SU-DHL-6 (cell line): ENCODE data around the gene HDDC3.

ENCODE experiments used
- H2AFZ ChIP-seq: fragments of 200-600 bp; sonication (generic); 2 replicates; pipeline ENCODE4 v1.6.1; 2014; ENCODE audit warnings: low read depth, mild to moderate bottlenecking, moderate library complexity, mixed read lengths, antibody characterized with exemption, low read length; ENCODE audit not compliant: severe bottlenecking
- H3F3A ChIP-seq: fragments of 200-600 bp; shearing (Covaris generic); 2 replicates; pipeline ENCODE4 v1.6.0; 2016; ENCODE audit warnings: antibody characterized with exemption, mild to moderate bottlenecking; ENCODE audit not compliant: insufficient read depth
- H3K27ac ChIP-seq: fragments of 200-600 bp; sonication (generic); 2 replicates; pipeline ENCODE4 v1.5.1; 2016; ENCODE audit warnings: low read depth, mild to moderate bottlenecking, low read length, moderate library complexity, mixed read lengths
- H3K27me3 ChIP-seq: fragments of 200-600 bp; sonication (generic), shearing (Covaris generic); 2 replicates; pipeline ENCODE4 v1.6.0; 2014; ENCODE audit warnings: mild to moderate bottlenecking, low read length
- H3K36me3 ChIP-seq: fragments of 200-600 bp; sonication (generic); 2 replicates; pipeline ENCODE4 v1.6.1; 2014; ENCODE audit warnings: mild to moderate bottlenecking, low read length, mixed read lengths
- H3K4me2 ChIP-seq: fragments of 300-600, 200-600 bp; shearing (Covaris generic), sonication (generic); 2 replicates; pipeline ENCODE4 v1.6.0; 2014; ENCODE audit warnings: low read length, low read depth, mild to moderate bottlenecking; ENCODE audit not compliant: poor library complexity, severe bottlenecking
- H3K4me3 ChIP-seq: fragments of 200-600 bp; sonication (generic); 2 replicates; pipeline ENCODE4 v1.5.1; 2014; ENCODE audit warnings: antibody characterized with exemption, low read length, mild to moderate bottlenecking, mixed read lengths; ENCODE audit not compliant: insufficient read depth, poor library complexity, severe bottlenecking
- H3K79me2 ChIP-seq: fragments of 200-600 bp; sonication (generic); 2 replicates; pipeline ENCODE4 v1.6.1; 2014; ENCODE audit warnings: mild to moderate bottlenecking, low read length, moderate library complexity; ENCODE audit not compliant: insufficient read depth
- H3K9ac ChIP-seq: fragments of 200-600 bp; sonication (generic); 2 replicates; pipeline ENCODE4 v1.7.0; 2014; ENCODE audit warnings: mild to moderate bottlenecking, low read length
- H3K9me2 ChIP-seq: fragments of 200-600 bp; sonication (generic); replicated peaks from 2 replicates; pipeline ENCODE4 v1.6.1; 2014; ENCODE audit warnings: low read length; ENCODE audit not compliant: insufficient read depth
- H3K9me3 ChIP-seq: fragments of 200-600 bp; sonication (generic); 2 replicates; pipeline ENCODE4 v1.6.1; 2014; ENCODE audit warnings: low read length, mixed read lengths; ENCODE audit not compliant: insufficient read depth
- H4K20me1 ChIP-seq: fragments of 200-600 bp; sonication (generic); 2 replicates; pipeline ENCODE4 v1.6.1; 2014; ENCODE audit warnings: low read depth, mild to moderate bottlenecking, antibody characterized with exemption, low read length, moderate library complexity, mixed read lengths
- EZH2phosphoT487 ChIP-seq: fragments of 200-600 bp; sonication (generic), shearing (Covaris generic); conservative IDR thresholded peaks from 2 replicates; pipeline ENCODE4 v1.6.1; 2018; ENCODE audit warnings: mild to moderate bottlenecking, antibody characterized with exemption, low read length, moderate library complexity, mixed read lengths
- TF ChIP-seq, protein P1 (sequence below): fragments of 200-600 bp; sonication (generic); IDR thresholded peaks from one replicate; pipeline ENCODE4 v1.5.1; 2017; ENCODE audit warnings: antibody characterized with exemption, mild to moderate bottlenecking, low read length, moderate library complexity; ENCODE audit not compliant: insufficient read depth, poor library complexity, severe bottlenecking

Gene HDDC3

DNA sequence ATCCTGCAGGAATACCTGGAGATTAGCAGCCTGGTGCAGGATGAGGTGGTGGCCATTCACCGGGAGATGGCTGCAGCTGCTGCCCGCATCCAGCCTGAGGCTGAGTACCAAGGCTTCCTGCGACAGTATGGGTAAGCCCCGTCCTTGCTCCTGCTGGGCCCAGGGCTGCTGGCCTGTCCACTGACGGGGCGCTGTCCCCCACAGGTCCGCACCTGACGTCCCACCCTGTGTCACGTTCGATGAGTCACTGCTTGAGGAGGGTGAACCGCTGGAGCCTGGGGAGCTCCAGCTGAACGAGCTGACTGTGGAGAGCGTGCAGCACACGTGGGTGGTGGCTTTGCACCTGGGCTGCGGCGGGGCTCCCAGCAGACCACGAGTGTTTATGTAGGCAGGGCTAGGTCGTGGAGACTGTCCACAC is 43.0 kb downstream of the HDDC3 start:
- Histone ChIP-seq H3K9me2 (no peaks in the 10 kb centered on the region), H4K20me1 (no peaks in the 10 kb centered on the region), H3K4me2 (no peak overlapping the region), H3K9ac (no peak overlapping the region), H3K4me3 (no peak overlapping the region), H3K9me3 (no peaks in the 10 kb centered on the region), H3K27ac (no peak overlapping the region), H3F3A (no peaks in the 10 kb centered on the region), H3K27me3 (no peaks in the 10 kb centered on the region), H2AFZ (no peak overlapping the region), H3K36me3 (no peaks in the 10 kb centered on the region), H3K79me2 (no peaks in the 10 kb centered on the region)
- TF ChIP-seq EZH2phosphoT487, result no peak
- TF ChIP-seq, protein P1, sequence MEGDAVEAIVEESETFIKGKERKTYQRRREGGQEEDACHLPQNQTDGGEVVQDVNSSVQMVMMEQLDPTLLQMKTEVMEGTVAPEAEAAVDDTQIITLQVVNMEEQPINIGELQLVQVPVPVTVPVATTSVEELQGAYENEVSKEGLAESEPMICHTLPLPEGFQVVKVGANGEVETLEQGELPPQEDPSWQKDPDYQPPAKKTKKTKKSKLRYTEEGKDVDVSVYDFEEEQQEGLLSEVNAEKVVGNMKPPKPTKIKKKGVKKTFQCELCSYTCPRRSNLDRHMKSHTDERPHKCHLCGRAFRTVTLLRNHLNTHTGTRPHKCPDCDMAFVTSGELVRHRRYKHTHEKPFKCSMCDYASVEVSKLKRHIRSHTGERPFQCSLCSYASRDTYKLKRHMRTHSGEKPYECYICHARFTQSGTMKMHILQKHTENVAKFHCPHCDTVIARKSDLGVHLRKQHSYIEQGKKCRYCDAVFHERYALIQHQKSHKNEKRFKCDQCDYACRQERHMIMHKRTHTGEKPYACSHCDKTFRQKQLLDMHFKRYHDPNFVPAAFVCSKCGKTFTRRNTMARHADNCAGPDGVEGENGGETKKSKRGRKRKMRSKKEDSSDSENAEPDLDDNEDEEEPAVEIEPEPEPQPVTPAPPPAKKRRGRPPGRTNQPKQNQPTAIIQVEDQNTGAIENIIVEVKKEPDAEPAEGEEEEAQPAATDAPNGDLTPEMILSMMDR, result no peak

DNA sequence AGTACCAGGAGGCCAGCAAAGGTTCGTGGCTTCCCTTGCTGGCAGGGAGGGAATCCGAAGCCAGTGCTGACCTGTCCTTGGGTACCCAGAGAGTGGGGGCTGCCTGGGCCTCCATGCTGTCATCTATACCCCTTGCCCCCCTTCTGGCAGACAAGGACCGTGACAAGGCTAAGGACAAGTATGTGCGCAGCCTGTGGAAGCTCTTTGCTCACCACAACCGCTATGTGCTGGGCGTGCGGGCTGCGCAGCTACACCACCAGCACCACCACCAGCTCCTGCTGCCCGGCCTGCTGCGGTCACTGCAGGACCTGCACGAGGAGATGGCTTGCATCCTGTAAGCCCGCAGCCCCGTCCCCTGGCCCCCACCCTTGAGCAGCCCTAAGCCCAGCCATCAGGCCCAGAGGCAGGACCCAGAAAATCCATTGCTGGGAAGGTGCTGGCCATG is 45.3 kb downstream of the HDDC3 start:
- Histone ChIP-seq H3K4me3 (no peak overlapping the region), H2AFZ (no peak overlapping the region), H3K9me2 (no peaks in the 10 kb centered on the region), H3K9me3 (no peaks in the 10 kb centered on the region), H3K79me2 (no peaks in the 10 kb centered on the region), H3K9ac (no peak overlapping the region), H3K27me3 (no peaks in the 10 kb centered on the region), H3F3A (no peaks in the 10 kb centered on the region), H4K20me1 (no peaks in the 10 kb centered on the region), H3K36me3 (no peaks in the 10 kb centered on the region), H3K27ac (no peak overlapping the region), H3K4me2 (no peak overlapping the region)
- TF ChIP-seq, protein P1, result no peak
- no peak for TF ChIP-seq EZH2phosphoT487

DNA sequence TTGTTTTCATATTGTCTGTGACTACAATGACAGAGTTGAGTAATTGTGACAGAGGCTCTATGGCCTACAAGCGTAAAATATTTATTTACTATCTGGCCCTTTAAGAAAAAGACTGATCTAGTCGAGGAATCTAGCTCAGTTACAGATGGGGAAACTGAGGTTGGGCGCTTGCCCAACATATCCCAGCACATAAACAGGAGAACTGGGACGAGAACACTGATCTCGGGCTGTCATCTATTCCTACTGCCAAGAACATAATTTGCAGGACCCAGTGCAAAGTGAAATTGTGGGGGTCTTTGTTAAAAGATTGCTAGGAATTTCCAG is 46.1 kb downstream of the HDDC3 start:
- Histone ChIP-seq H3K4me3 (no peak overlapping the region), H2AFZ (no peak overlapping the region), H3K27ac (no peak overlapping the region), H3K4me2 (no peak overlapping the region), H3K9me2 (no peaks in the 10 kb centered on the region), H3K9me3 (no peaks in the 10 kb centered on the region), H3K79me2 (no peaks in the 10 kb centered on the region), H3K9ac (no peak overlapping the region), H3F3A (no peaks in the 10 kb centered on the region), H4K20me1 (no peaks in the 10 kb centered on the region), H3K36me3 (no peaks in the 10 kb centered on the region), H3K27me3 (no peaks in the 10 kb centered on the region)
- no peak for TF ChIP-seq EZH2phosphoT487
- TF ChIP-seq, protein P1, result no peak
